ENCODE measurements around the gene NOM1.

Gene NOM1

GRCh38 chr7:157003756-157004520 is 54.4 kb downstream of the NOM1 start:
- Histone ChIP-seq H3K9ac (ENCODE audit: low read depth in 1 of 2, low read length in 2 of 2) (peak overlapping the region in 1 of 2 donors; percentile 38), H3K4me1 (ENCODE audit: control insufficient read depth in 2 of 2, insufficient read depth in 2 of 2, low read length in 2 of 2) (peaks cover 40 to 41% of the 10 kb centered on the region in 2 donors), H3K27me3 (ENCODE audit: control insufficient read depth in 2 of 2, insufficient read depth in 2 of 2, low read length in 2 of 2) (peaks cover 6 to 7% of the 10 kb centered on the region in 2 donors), H3K9me3 (ENCODE audit: control insufficient read depth in 2 of 2, low read length in 2 of 2) (no peaks in the 10 kb centered on the region), H3K27ac (ENCODE audit: low read depth in 2 of 2, low read length in 2 of 2) (peak overlapping the region; percentile 70 to 76), H3K36me3 (ENCODE audit: control insufficient read depth in 2 of 2, insufficient read depth in 2 of 2, low read length in 2 of 2) (no peaks in the 10 kb centered on the region), H3K4me3 (ENCODE audit: low read length in 2 of 2) (peak overlapping the region in 1 of 2 donors; percentile 15)

- Histone ChIP-seq H3K27me3 (ENCODE audit: control insufficient read depth in 2 of 2, insufficient read depth in 2 of 2, low read length in 2 of 2) (peaks cover 7 to 9% of the 10 kb centered on the region in 2 donors), H3K9me3 (ENCODE audit: control insufficient read depth in 2 of 2, low read length in 2 of 2) (no peaks in the 10 kb centered on the region), H3K27ac (ENCODE audit: low read depth in 2 of 2, low read length in 2 of 2) (peak overlapping the region in 1 of 2 donors; percentile 70), H3K9ac (ENCODE audit: low read depth in 1 of 2, low read length in 2 of 2) (no peak overlapping the region), H3K36me3 (ENCODE audit: control insufficient read depth in 2 of 2, insufficient read depth in 2 of 2, low read length in 2 of 2) (no peaks in the 10 kb centered on the region), H3K4me1 (ENCODE audit: control insufficient read depth in 2 of 2, insufficient read depth in 2 of 2, low read length in 2 of 2) (peaks cover 37 to 43% of the 10 kb centered on the region in 2 donors), H3K4me3 (ENCODE audit: low read length in 2 of 2) (peak overlapping the region in 1 of 2 donors; percentile 15)
Measured at GRCh38 chr7:157004521-157005455, 55.3 kb downstream of the NOM1 start.

- Histone ChIP-seq H3K9me3 (ENCODE audit: control insufficient read depth in 2 of 2, low read length in 2 of 2) (no peaks in the 10 kb centered on the region), H3K9ac (ENCODE audit: low read depth in 1 of 2, low read length in 2 of 2) (no peak overlapping the region), H3K4me1 (ENCODE audit: control insufficient read depth in 2 of 2, insufficient read depth in 2 of 2, low read length in 2 of 2) (peaks cover 35 to 41% of the 10 kb centered on the region in 2 donors), H3K36me3 (ENCODE audit: control insufficient read depth in 2 of 2, insufficient read depth in 2 of 2, low read length in 2 of 2) (no peaks in the 10 kb centered on the region), H3K27ac (ENCODE audit: low read depth in 2 of 2, low read length in 2 of 2) (peak overlapping the region in 1 of 2 donors; percentile 89), H3K27me3 (ENCODE audit: control insufficient read depth in 2 of 2, insufficient read depth in 2 of 2, low read length in 2 of 2) (peaks cover 7 to 9% of the 10 kb centered on the region in 2 donors), H3K4me3 (ENCODE audit: low read length in 2 of 2) (no peak overlapping the region)
Measured at GRCh38 chr7:157005456-157006204, 56.1 kb downstream of the NOM1 start.

- peaks cover 9 to 10% of the 10 kb centered on the region in 2 donors for H3K27me3 ChIP-seq (ENCODE audit: control insufficient read depth in 2 of 2, insufficient read depth in 2 of 2, low read length in 2 of 2)
Measured at GRCh38 chr7:157006205-157006747, 56.8 kb downstream of the NOM1 start.

GRCh38 chr7:157006829-157007469 is 57.4 kb downstream of the NOM1 start:
- peak overlapping the region; percentile 51 to 56 for H3K4me3 ChIP-seq (ENCODE audit: low read length in 2 of 2)
- H3K9me3 ChIP-seq (ENCODE audit: control insufficient read depth in 2 of 2, low read length in 2 of 2) = no peaks in the 10 kb centered on the region
- H3K27me3 ChIP-seq (ENCODE audit: control insufficient read depth in 2 of 2, insufficient read depth in 2 of 2, low read length in 2 of 2) = peaks cover 9 to 10% of the 10 kb centered on the region in 2 donors
- H3K27ac ChIP-seq (ENCODE audit: low read depth in 2 of 2, low read length in 2 of 2) = peak overlapping the region; percentile 86 to 89
- H3K36me3 ChIP-seq (ENCODE audit: control insufficient read depth in 2 of 2, insufficient read depth in 2 of 2, low read length in 2 of 2) = no peaks in the 10 kb centered on the region
- peak overlapping the region; percentile 65 to 96 for H3K9ac ChIP-seq (ENCODE audit: low read depth in 1 of 2, low read length in 2 of 2)
- peaks cover 41 to 45% of the 10 kb centered on the region in 2 donors for H3K4me1 ChIP-seq (ENCODE audit: control insufficient read depth in 2 of 2, insufficient read depth in 2 of 2, low read length in 2 of 2)

More at GRCh38 chr7:157006205-157006747, 56.8 kb downstream of the NOM1 start:
- Histone ChIP-seq H3K27ac (ENCODE audit: low read depth in 2 of 2, low read length in 2 of 2) (peak overlapping the region; percentile 86 to 89), H3K9ac (ENCODE audit: low read depth in 1 of 2, low read length in 2 of 2) (peak overlapping the region; percentile 24 to 96), H3K9me3 (ENCODE audit: control insufficient read depth in 2 of 2, low read length in 2 of 2) (no peaks in the 10 kb centered on the region), H3K4me3 (ENCODE audit: low read length in 2 of 2) (peak overlapping the region; percentile 41 to 51), H3K4me1 (ENCODE audit: control insufficient read depth in 2 of 2, insufficient read depth in 2 of 2, low read length in 2 of 2) (peaks cover 36 to 41% of the 10 kb centered on the region in 2 donors), H3K36me3 (ENCODE audit: control insufficient read depth in 2 of 2, insufficient read depth in 2 of 2, low read length in 2 of 2) (no peaks in the 10 kb centered on the region)

DNA sequence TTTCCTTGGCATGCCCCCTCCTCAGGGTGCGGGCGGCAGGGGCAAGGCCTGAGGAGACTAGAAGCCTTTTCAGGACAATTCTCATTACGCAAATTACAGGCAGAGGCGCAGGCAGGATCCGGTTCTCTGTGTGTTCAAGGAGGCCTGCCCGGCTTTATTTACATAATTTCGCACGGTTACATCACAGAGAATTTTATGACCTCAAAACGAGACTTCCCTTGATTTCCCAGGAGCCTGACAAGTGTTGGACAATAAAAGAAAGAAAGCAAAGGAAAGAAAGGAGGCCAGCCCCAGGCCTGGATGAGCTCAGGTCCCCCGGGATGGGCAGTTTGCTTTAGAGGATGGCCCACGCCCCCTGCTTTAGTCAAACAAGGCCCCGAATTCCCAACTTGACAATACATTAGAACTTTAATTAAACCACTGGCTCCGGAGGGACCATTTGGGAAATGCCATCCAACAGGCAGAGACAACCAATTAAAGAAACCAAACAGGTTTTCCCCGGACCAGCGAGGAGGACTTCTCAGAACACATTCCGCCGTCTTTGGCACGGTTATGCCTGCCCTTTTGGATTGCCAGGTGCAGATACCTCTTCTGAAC is 58.1 kb downstream of the NOM1 start:
- Histone ChIP-seq H3K9ac (ENCODE audit: low read depth in 1 of 2, low read length in 2 of 2) (peak overlapping the region; percentile 75 to 96), H3K36me3 (ENCODE audit: control insufficient read depth in 2 of 2, insufficient read depth in 2 of 2, low read length in 2 of 2) (no peaks in the 10 kb centered on the region), H3K4me1 (ENCODE audit: control insufficient read depth in 2 of 2, insufficient read depth in 2 of 2, low read length in 2 of 2) (peaks cover 41 to 45% of the 10 kb centered on the region in 2 donors), H3K9me3 (ENCODE audit: control insufficient read depth in 2 of 2, low read length in 2 of 2) (no peaks in the 10 kb centered on the region), H3K27me3 (ENCODE audit: control insufficient read depth in 2 of 2, insufficient read depth in 2 of 2, low read length in 2 of 2) (peaks cover 9 to 10% of the 10 kb centered on the region in 2 donors), H3K4me3 (ENCODE audit: low read length in 2 of 2) (peak overlapping the region; percentile 74 to 84), H3K27ac (ENCODE audit: low read depth in 2 of 2, low read length in 2 of 2) (peak overlapping the region; percentile 86 to 89)

GRCh38 chr7:157008206-157009169 is 59.0 kb downstream of the NOM1 start:
- Histone ChIP-seq H3K9me3 (ENCODE audit: control insufficient read depth in 2 of 2, low read length in 2 of 2) (no peaks in the 10 kb centered on the region), H3K27me3 (ENCODE audit: control insufficient read depth in 2 of 2, insufficient read depth in 2 of 2, low read length in 2 of 2) (peaks cover 14 to 16% of the 10 kb centered on the region in 2 donors), H3K9ac (ENCODE audit: low read depth in 1 of 2, low read length in 2 of 2) (peak overlapping the region; percentile 75 to 96), H3K36me3 (ENCODE audit: control insufficient read depth in 2 of 2, insufficient read depth in 2 of 2, low read length in 2 of 2) (no peaks in the 10 kb centered on the region), H3K27ac (ENCODE audit: low read depth in 2 of 2, low read length in 2 of 2) (peak overlapping the region; percentile 86 to 89), H3K4me3 (ENCODE audit: low read length in 2 of 2) (peak overlapping the region; percentile 74 to 84), H3K4me1 (ENCODE audit: control insufficient read depth in 2 of 2, insufficient read depth in 2 of 2, low read length in 2 of 2) (peaks cover 38 to 46% of the 10 kb centered on the region in 2 donors)

GRCh38 chr7:157009170-157009777 is 59.8 kb downstream of the NOM1 start:
- H3K9me3 ChIP-seq (ENCODE audit: control insufficient read depth in 2 of 2, low read length in 2 of 2) = no peaks in the 10 kb centered on the region
- no peaks in the 10 kb centered on the region for H3K36me3 ChIP-seq (ENCODE audit: control insufficient read depth in 2 of 2, insufficient read depth in 2 of 2, low read length in 2 of 2)
- H3K9ac ChIP-seq (ENCODE audit: low read depth in 1 of 2, low read length in 2 of 2) = peak overlapping the region; percentile 75 to 96
- H3K4me3 ChIP-seq (ENCODE audit: low read length in 2 of 2) = peak overlapping the region; percentile 74 to 84
- peak overlapping the region; percentile 86 to 89 for H3K27ac ChIP-seq (ENCODE audit: low read depth in 2 of 2, low read length in 2 of 2)
- H3K27me3 ChIP-seq (ENCODE audit: control insufficient read depth in 2 of 2, insufficient read depth in 2 of 2, low read length in 2 of 2) = peaks cover 14 to 18% of the 10 kb centered on the region in 2 donors
- peaks cover 37 to 48% of the 10 kb centered on the region in 2 donors for H3K4me1 ChIP-seq (ENCODE audit: control insufficient read depth in 2 of 2, insufficient read depth in 2 of 2, low read length in 2 of 2)

Data from mucosa of rectum (tissue), 2 donors.